H1 (cell line): ENCODE results near the gene PPP2R3B. TPM values are rescaled to one million over a fixed set of nuclear protein-coding genes. Genes with fewer than 3 reads are reported as not detected.

ENCODE experiments used
- ATF2 ChIP-seq: IDR thresholded peaks from 2 replicates; pipeline ENCODE4 v1.6.1; 2012; ENCODE audit warnings: low read length, inconsistent platforms
- BCL11A ChIP-seq, 2 experiments: IDR thresholded peaks; one replicate each; pipeline ENCODE4 v1.6.1; 2011; ENCODE audit warnings: low read depth in 2 of 2, low read length in 2 of 2, mild to moderate bottlenecking in 2 of 2
- RBBP5 ChIP-seq: IDR thresholded peaks from 2 replicates; pipeline ENCODE4 v1.7.1; 2012; ENCODE audit warnings: low read depth, mild to moderate bottlenecking, inconsistent platforms, low read length, moderate library complexity, borderline replicate concordance
- SRF ChIP-seq: IDR thresholded peaks from 2 replicates; pipeline ENCODE4 v1.6.1; 2011; ENCODE audit warnings: mild to moderate bottlenecking, low read depth, low read length, moderate library complexity
- polyA plus RNA-seq, 7 experiments: library from polyadenylated mRNA; depleted of rRNA in 3 of 7; stranded (reverse) in 5 of 7; unstranded in 2 of 7; fragments of >200 nt in 5 of 7; fragments of 200-250 nt in 2 of 7; gene quantifications; 1 replicate in 5 of 7; 2 replicates in 1 of 7; 4 replicates in 1 of 7; pipeline versions ENCODE4 v1.2.1 to v1.2.3, GENCODE V29; 2011 to 2013; ENCODE audit warnings: missing spikeins in 2 of 7, mixed read lengths in 2 of 7
- total RNA-seq: library from RNA; stranded (reverse); fragmentation: NEBNext Ultra II Directional; extraction: Animal tissue kit (Norgen Biotek cat#: 25700); gene quantifications from 2 replicates; pipeline ENCODE4 v1.2.1, GENCODE V29; 2021
- TF ChIP-seq, protein P1 (sequence below): IDR thresholded peaks from 2 replicates; pipeline ENCODE4 v1.6.1; 2011; ENCODE audit warnings: low read depth, mild to moderate bottlenecking, low read length; ENCODE audit not compliant: insufficient read depth

The PPP2R3B gene
- total and polyA plus RNA-seq, 2 of the 8 experiments (the other 6 are each of a cell fraction or from before 2014, with no cell fraction given) = 47.6 to 86.7 TPM

DNA sequence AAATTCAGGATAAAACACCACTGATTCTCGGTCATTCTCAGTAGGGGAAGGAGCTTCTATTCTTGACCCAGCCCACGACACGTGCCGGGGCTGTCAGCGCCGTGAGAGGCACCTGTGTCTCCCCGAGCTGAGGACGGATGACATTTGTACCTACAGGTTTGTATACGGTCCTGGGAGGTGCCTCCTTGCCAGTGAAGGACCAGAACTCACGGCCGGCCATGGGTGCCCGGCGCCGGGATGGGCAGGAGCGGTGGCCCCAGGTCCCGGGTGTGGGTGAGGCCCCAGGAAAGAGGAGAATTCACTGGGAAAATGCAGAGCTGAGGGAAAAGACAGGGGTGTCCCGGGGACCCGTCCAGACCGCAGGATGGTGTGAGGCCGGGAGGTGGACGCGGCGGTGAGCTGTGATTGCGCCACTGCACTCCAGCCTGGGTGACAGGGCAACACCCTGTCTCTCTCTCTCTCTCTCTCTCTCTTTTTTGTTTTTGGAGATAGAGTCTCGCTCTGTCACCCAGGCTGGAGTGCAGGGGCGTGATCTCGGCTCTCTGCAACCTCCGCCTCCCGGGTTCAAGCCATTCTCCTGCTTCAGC is 48.9 kb upstream of the PPP2R3B start (continued):
- TF ChIP-seq ATF2 (no peak), RBBP5 (no peak), BCL11A (IDR thresholded peaks at IDR 0.05; ENCODE audit: low read depth in 2 of 2, low read length in 2 of 2) (no peak), SRF (no peak)
- TF ChIP-seq, protein P1, sequence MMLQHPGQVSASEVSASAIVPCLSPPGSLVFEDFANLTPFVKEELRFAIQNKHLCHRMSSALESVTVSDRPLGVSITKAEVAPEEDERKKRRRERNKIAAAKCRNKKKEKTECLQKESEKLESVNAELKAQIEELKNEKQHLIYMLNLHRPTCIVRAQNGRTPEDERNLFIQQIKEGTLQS = no peak
